Cardiac muscle cell (in vitro differentiated cells and primary cell): ENCODE data around the gene MOB2. TPM values are rescaled to one million over a fixed set of nuclear protein-coding genes. Genes with fewer than 3 reads are reported as not detected.
A peak's percentile ranks its signal among the peaks of the same experiment; 100 is the strongest.

Experiments
- DNase-seq, 2 donors: peaks; one replicate each; pipeline versions ENCODE4 v3.0.0 to v3.0.0-alpha.2; 2010 to 2017; ENCODE audit warnings: low read depth in 1 of 2, low spot score in 1 of 2
- H3K27ac ChIP-seq: fragments of 200-600 bp; sonication (generic); 2 replicates; pipeline ENCODE4 v1.5.1; 2016
- H3K27me3 ChIP-seq: fragments of 200-600 bp; sonication (generic); 2 replicates; pipeline ENCODE4 v1.6.0; 2016; ENCODE audit warnings: control low read depth
- H3K36me3 ChIP-seq: fragments of 200-600 bp; sonication (generic); 2 replicates; pipeline ENCODE4 v1.5.1; 2016; ENCODE audit warnings: control low read depth
- H3K4me1 ChIP-seq: fragments of 200-600 bp; sonication (generic); 2 replicates; pipeline ENCODE4 v1.8.1; 2017; ENCODE audit warnings: low read depth, mild to moderate bottlenecking, mixed run types
- H3K4me3 ChIP-seq: fragments of 200-600 bp; sonication (generic); 2 replicates; pipeline ENCODE4 v1.5.1; 2016; ENCODE audit warnings: mild to moderate bottlenecking
- H3K9me3 ChIP-seq: fragments of 200-600 bp; sonication (generic); 2 replicates; pipeline ENCODE4 v1.5.1; 2017; ENCODE audit warnings: low read depth, mild to moderate bottlenecking, control low read depth
- polyA plus RNA-seq: library from polyadenylated mRNA; unstranded; fragments of >200 nt; fragmentation: Nextera tagmentation; extraction: Ambion mirVana; gene quantifications from 2 replicates; pipeline ENCODE4 v1.2.1, GENCODE V29; 2016
- total RNA-seq: library from RNA; depleted of rRNA; stranded (reverse); fragments of >200 nt; gene quantifications from 2 replicates; pipeline ENCODE4 v1.2.3, GENCODE V29; 2016
- TF ChIP-seq, protein P1 (sequence below): IDR thresholded peaks from 2 replicates; pipeline ENCODE4 v1.5.1; 2012; ENCODE audit warnings: low read depth, mild to moderate bottlenecking, low read length

The MOB2 gene
- total and polyA plus RNA-seq, 2 experiments from 2014 or later = 31.1 to 52.0 TPM

DNA sequence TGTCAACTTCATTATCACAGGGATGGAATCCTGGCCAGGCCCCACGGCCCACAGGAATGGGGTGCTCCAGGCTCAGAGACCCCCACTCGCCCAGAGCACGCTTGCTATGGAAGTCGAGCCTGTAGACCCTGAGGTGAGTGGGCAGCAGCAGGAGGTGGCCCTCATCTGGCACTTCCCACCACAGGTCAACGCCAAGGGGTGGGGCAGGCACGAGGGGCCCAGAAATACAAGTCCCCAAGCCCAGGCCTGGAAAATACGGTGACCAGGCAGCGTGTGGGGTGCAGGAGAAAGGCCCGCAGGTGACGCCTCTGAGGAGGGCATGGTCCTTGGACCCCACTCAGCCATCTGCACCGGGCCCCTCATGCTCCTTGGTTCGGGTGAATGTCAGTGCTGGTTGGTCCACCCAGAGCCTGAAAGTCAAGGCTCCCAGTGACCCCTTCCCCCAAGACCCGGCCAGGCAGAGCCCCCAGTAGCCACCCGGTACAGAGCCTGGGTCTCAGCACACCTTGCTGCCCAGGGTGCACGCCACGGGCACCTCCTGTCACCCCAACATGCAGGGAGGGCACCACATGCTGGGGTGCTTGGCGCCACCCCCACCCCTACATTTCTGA, 2.4 kb downstream of the MOB2 start:
- no peak overlapping the region for H3K27ac ChIP-seq
- DNase-seq = no peak
- H3K4me3 ChIP-seq = no peak overlapping the region
- H3K4me1 ChIP-seq = peaks cover 26% of the 10 kb centered on the region
- H3K9me3 ChIP-seq = no peaks in the 10 kb centered on the region
- no peaks in the 10 kb centered on the region for H3K27me3 ChIP-seq
- no peaks in the 10 kb centered on the region for H3K36me3 ChIP-seq
- TF ChIP-seq, protein P1, sequence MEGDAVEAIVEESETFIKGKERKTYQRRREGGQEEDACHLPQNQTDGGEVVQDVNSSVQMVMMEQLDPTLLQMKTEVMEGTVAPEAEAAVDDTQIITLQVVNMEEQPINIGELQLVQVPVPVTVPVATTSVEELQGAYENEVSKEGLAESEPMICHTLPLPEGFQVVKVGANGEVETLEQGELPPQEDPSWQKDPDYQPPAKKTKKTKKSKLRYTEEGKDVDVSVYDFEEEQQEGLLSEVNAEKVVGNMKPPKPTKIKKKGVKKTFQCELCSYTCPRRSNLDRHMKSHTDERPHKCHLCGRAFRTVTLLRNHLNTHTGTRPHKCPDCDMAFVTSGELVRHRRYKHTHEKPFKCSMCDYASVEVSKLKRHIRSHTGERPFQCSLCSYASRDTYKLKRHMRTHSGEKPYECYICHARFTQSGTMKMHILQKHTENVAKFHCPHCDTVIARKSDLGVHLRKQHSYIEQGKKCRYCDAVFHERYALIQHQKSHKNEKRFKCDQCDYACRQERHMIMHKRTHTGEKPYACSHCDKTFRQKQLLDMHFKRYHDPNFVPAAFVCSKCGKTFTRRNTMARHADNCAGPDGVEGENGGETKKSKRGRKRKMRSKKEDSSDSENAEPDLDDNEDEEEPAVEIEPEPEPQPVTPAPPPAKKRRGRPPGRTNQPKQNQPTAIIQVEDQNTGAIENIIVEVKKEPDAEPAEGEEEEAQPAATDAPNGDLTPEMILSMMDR = no peak

- TF ChIP-seq, protein P1 = no peak
- H3K4me3 ChIP-seq = no peak overlapping the region
Observed at GRCh38 chr11:1483445-1483961, 3.1 kb downstream of the MOB2 start.

DNA sequence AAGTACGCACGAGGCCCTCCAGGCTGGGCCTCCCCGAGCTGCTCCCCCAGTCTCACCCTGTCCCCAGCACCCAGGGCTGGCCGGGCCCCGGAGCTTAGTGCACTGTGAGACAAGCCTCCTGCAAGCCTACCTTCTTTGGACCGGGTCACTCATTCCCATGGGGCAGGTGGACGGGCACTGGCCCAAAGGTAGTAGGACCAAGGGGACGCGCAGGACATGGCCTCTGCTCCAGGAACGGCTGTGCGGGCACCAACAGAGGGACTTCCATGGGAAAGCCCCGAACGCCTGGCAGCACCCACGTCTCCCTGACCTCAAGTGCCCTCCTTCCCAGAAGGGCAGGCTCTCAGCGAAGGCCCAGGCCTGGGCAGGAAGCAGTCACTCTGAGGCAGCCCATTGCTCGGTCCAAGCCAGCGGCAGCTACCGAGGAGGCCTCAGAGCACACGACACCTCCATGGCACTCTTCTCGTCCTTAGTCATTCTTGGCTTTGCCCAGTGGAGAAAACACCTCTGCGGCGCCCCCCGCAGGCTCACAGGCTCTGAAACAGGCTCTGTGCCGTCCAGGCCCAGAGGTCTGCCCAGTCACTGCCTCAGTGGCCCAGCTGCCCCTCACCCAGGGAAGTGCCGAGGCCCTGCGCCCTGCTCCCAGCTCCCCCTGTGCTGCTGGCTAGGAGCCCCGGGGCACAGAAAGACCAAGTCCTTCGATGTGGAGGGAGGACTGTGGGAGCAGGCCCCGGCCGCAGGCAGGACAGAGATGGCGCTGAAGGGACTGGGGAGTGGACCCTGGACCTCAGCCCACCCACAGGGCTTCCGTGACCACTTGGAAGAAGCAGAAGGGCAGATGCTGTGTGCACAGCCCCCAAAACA, 3.8 kb downstream of the MOB2 start:
- H3K4me3 ChIP-seq = no peak overlapping the region
- H3K36me3 ChIP-seq = no peaks in the 10 kb centered on the region
- TF ChIP-seq, protein P1 = no peak
- H3K9me3 ChIP-seq = no peaks in the 10 kb centered on the region
- H3K27me3 ChIP-seq = no peaks in the 10 kb centered on the region
- no peak overlapping the region for H3K27ac ChIP-seq
- H3K4me1 ChIP-seq = peaks cover 16% of the 10 kb centered on the region
- no peak for DNase-seq

More at GRCh38 chr11:1483445-1483961, 3.1 kb downstream of the MOB2 start:
- Histone ChIP-seq H3K4me1 (peaks cover 23% of the 10 kb centered on the region), H3K9me3 (no peaks in the 10 kb centered on the region), H3K27me3 (no peaks in the 10 kb centered on the region), H3K36me3 (no peaks in the 10 kb centered on the region), H3K27ac (no peak overlapping the region)
- DNase-seq = no peak

- DNase-seq = no peak
- H3K27ac ChIP-seq = no peak overlapping the region
- TF ChIP-seq, protein P1 = no peak
Observed at GRCh38 chr11:1481861-1482441, 4.6 kb downstream of the MOB2 start.

GRCh38 chr11:1481483-1481825, 5.1 kb downstream of the MOB2 start:
- Histone ChIP-seq H3K27me3 (no peaks in the 10 kb centered on the region), H3K27ac (peak overlapping the region; percentile 63), H3K4me1 (peaks cover 7% of the 10 kb centered on the region), H3K36me3 (no peaks in the 10 kb centered on the region), H3K9me3 (no peaks in the 10 kb centered on the region), H3K4me3 (no peak overlapping the region)
- no peak for DNase-seq
- TF ChIP-seq, protein P1 = no peak

More at GRCh38 chr11:1481861-1482441, 4.6 kb downstream of the MOB2 start:
- no peaks in the 10 kb centered on the region for H3K9me3 ChIP-seq
- peaks cover 9% of the 10 kb centered on the region for H3K4me1 ChIP-seq
- H3K4me3 ChIP-seq = no peak overlapping the region
- H3K27me3 ChIP-seq = no peaks in the 10 kb centered on the region
- H3K36me3 ChIP-seq = no peaks in the 10 kb centered on the region
